K562 (cell line): ENCODE measurements around the gene AGRN. TPM values are rescaled to one million over a fixed set of nuclear protein-coding genes. Genes with fewer than 3 reads are reported as not detected.

Source experiments
- CBX1 ChIP-seq: sonication (generic); IDR thresholded peaks from 2 replicates; pipeline ENCODE4 v1.6.1; 2016; ENCODE audit warnings: antibody characterized with exemption, low read depth, mild to moderate bottlenecking
- NBN ChIP-seq: fragments of 450-650 bp; IDR thresholded peaks from 2 replicates; pipeline ENCODE4 v1.6.1; 2016; ENCODE audit warnings: low read depth, mild to moderate bottlenecking
- RBM34 ChIP-seq: fragments of 200-400 bp; formaldehyde crosslinking; IDR thresholded peaks from 2 replicates; pipeline ENCODE4 v1.6.1; 2018; ENCODE audit warnings: low read length, borderline replicate concordance; ENCODE audit not compliant: insufficient read depth
- SREBF1 ChIP-seq: fragments of 150-350 bp; IDR thresholded peaks from 2 replicates; pipeline ENCODE4 v1.6.1; 2014; ENCODE audit warnings: antibody characterized with exemption, low read depth, low read length, borderline replicate concordance
- STAG1 ChIP-seq: sonication (generic); formaldehyde crosslinking; IDR thresholded peaks from 2 replicates; pipeline ENCODE4 v1.5.0; 2020; ENCODE audit warnings: missing genetic modification reagents, borderline replicate concordance
- TOE1 ChIP-seq, 2 experiments: fragments of 450-650 bp in 1 of 2; sonication (generic) in 1 of 2; formaldehyde crosslinking in 1 of 2; IDR thresholded peaks; 2 replicates each; pipeline versions ENCODE4 v1.7.1 to v1.8.0; 2016 to 2022; ENCODE audit warnings: borderline replicate concordance in 2 of 2, mild to moderate bottlenecking in 2 of 2, antibody characterized with exemption in 1 of 2, inconsistent platforms in 1 of 2, low read depth in 1 of 2, missing genetic modification reagents in 1 of 2, moderate library complexity in 1 of 2
- ZBTB49 ChIP-seq: sonication (generic); formaldehyde crosslinking; IDR thresholded peaks from 2 replicates; pipeline ENCODE4 v1.8.0; 2022; ENCODE audit warnings: missing genetic modification reagents, mild to moderate bottlenecking, borderline replicate concordance
- ZFP36 ChIP-seq: fragments of 150-350 bp; IDR thresholded peaks from 2 replicates; pipeline ENCODE4 v1.6.1; 2018; ENCODE audit warnings: low read length, low read depth; ENCODE audit not compliant: partially characterized antibody
- ZNF224 ChIP-seq: sonication (generic); formaldehyde crosslinking; IDR thresholded peaks from 2 replicates; pipeline ENCODE4 v1.8.0; 2022; ENCODE audit warnings: mild to moderate bottlenecking, missing genetic modification reagents
- ZNF232 ChIP-seq: sonication (generic); formaldehyde crosslinking; IDR thresholded peaks from 2 replicates; pipeline ENCODE4 v1.8.0; 2022; ENCODE audit warnings: mild to moderate bottlenecking, missing genetic modification reagents
- ZNF280A ChIP-seq: fragments of 450-650 bp; IDR thresholded peaks from 2 replicates; pipeline ENCODE4 v1.6.1; 2018; ENCODE audit warnings: mild to moderate bottlenecking, low read depth; ENCODE audit not compliant: partially characterized antibody
- ZNF436 ChIP-seq: fragments of 250-450, 450-650 bp; sonication (Bioruptor Pico); formaldehyde crosslinking; IDR thresholded peaks from 2 replicates; pipeline ENCODE4 v1.7.0; 2020; ENCODE audit warnings: mild to moderate bottlenecking
- ZNF445 ChIP-seq: fragments of 250-450 bp; sonication (Bioruptor Pico); IDR thresholded peaks from 2 replicates; pipeline ENCODE4 v1.4.0; 2020; ENCODE audit warnings: low read depth, mild to moderate bottlenecking, moderate library complexity
- ZNF644 ChIP-seq: fragments of 200-800 bp; sonication (Bioruptor generic); IDR thresholded peaks from 2 replicates; pipeline ENCODE4 v1.6.1; 2016; ENCODE audit warnings: low read depth, missing genetic modification characterization, missing compliant biosample characterization
- polyA plus RNA-seq, 8 experiments: library from polyadenylated mRNA; depleted of rRNA in 4 of 8; stranded (reverse) in 5 of 8; unstranded in 3 of 8; fragments of >200 nt; fragmentation: Nextera tagmentation in 2 of 8; fragmentation: Illumina TruSeq in 1 of 8; extraction: Ambion mirVana in 2 of 8; extraction: Trizol in 1 of 8; gene quantifications; 2 replicates each; pipeline versions ENCODE4 v1.2.1 to v1.2.3, GENCODE V29; 2011 to 2014; ENCODE audit warnings: inconsistent platforms in 1 of 8, missing spikeins in 1 of 8
- total RNA-seq, 7 experiments: library from RNA; depleted of rRNA in 6 of 7; stranded (reverse); fragments of >200 nt in 6 of 7; fragmentation: Illumina TruSeq in 2 of 7; extraction: Trizol in 2 of 7; gene quantifications; 2 replicates each; pipeline versions ENCODE4 v1.2.1 to v1.2.3, GENCODE V29; 2011 to 2021; ENCODE audit warnings: low replicate concordance in 1 of 7
- TF ChIP-seq, protein P1 (sequence below): fragments of 450-650 bp; IDR thresholded peaks from 2 replicates; pipeline ENCODE4 v1.6.1; 2016; ENCODE audit warnings: missing biosample characterization, missing genetic modification characterization
- TF ChIP-seq, protein P2 (sequence below), 2 experiments: fragments of 450-650 bp; conservative IDR thresholded peaks; 2 replicates each; pipeline ENCODE4 v1.6.1; 2017; ENCODE audit warnings: mild to moderate bottlenecking in 2 of 2, moderate library complexity in 2 of 2

AGRN gene
- total and polyA plus RNA-seq, 9 of the 15 experiments (the other 6 are each of a cell fraction or from before 2014, with no cell fraction given), result 0.04 to 111 (median 18.1) TPM

- TF ChIP-seq TOE1 (IDR thresholded peaks at IDR 0.05; ENCODE audit: borderline replicate concordance) (peak; percentile 81; the same call in 1 of the 2 replicates), TOE1 (CRISPR knock-in tag; IDR thresholded peaks at IDR 0.05; ENCODE audit: borderline replicate concordance, low read depth) (no peak), ZFP36 (no peak), CBX1 (no peak; the same call in 1 of the 2 replicates), SREBF1 (no peak), ZNF436 (CRISPR knock-in tag) (no peak), STAG1 (CRISPR knock-in tag) (no peak), ZNF445 (CRISPR knock-in tag) (no peak), ZBTB49 (CRISPR knock-in tag) (no peak), ZNF280A (no peak), ZNF232 (CRISPR knock-in tag) (no peak), NBN (no peak), RBM34 (no peak), ZNF224 (no peak), ZNF644 (no peak)
- TF ChIP-seq, protein P1, sequence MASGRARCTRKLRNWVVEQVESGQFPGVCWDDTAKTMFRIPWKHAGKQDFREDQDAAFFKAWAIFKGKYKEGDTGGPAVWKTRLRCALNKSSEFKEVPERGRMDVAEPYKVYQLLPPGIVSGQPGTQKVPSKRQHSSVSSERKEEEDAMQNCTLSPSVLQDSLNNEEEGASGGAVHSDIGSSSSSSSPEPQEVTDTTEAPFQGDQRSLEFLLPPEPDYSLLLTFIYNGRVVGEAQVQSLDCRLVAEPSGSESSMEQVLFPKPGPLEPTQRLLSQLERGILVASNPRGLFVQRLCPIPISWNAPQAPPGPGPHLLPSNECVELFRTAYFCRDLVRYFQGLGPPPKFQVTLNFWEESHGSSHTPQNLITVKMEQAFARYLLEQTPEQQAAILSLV, result no peak
- TF ChIP-seq, protein P2, sequence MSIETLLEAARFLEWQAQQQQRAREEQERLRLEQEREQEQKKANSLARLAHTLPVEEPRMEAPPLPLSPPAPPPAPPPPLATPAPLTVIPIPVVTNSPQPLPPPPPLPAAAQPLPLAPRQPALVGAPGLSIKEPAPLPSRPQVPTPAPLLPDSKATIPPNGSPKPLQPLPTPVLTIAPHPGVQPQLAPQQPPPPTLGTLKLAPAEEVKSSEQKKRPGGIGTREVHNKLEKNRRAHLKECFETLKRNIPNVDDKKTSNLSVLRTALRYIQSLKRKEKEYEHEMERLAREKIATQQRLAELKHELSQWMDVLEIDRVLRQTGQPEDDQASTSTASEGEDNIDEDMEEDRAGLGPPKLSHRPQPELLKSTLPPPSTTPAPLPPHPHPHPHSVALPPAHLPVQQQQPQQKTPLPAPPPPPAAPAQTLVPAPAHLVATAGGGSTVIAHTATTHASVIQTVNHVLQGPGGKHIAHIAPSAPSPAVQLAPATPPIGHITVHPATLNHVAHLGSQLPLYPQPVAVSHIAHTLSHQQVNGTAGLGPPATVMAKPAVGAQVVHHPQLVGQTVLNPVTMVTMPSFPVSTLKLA (conservative IDR thresholded peaks at IDR 0.05), result peak; percentile 59 to 79
Observed at GRCh38 chr1:1059494-1060280, 39.8 kb downstream of the AGRN start (continued).
